Activated CD4-positive, alpha-beta T cell treated with anti-CD3 and anti-CD28 coated beads, Interleukin-2, amount 50 U/mL, for 48 hours (primary cell): ENCODE results near the gene REC8.

Experiments
- DNase-seq, 2 experiments: peaks; one replicate each; pipeline ENCODE4 v3.0.0-alpha.2; 2020

The REC8 gene

GRCh38 chr14:24160499-24160849 is 11.4 kb upstream of the REC8 start:
- DNase-seq = no peak

- peak; percentile 98 to 99 for DNase-seq
Observed at GRCh38 chr14:24160850-24161804, 10.8 kb upstream of the REC8 start, which contains the start of gene IRF9. IRF9 (plus strand) TSS chr14:24161265; CDS start chr14:24162145, 880 bp downstream.

- DNase-seq = peak; percentile 37 to 53
Observed at GRCh38 chr14:24162093-24162492, 9.8 kb upstream of the REC8 start.

- no peak for DNase-seq
Observed at GRCh38 chr14:24164518-24164991, 7.3 kb upstream of the REC8 start.

- no peak for DNase-seq
Observed at GRCh38 chr14:24165785-24166184, 6.1 kb upstream of the REC8 start.

- DNase-seq = no peak
Observed at GRCh38 chr14:24167469-24168114, 4.3 kb upstream of the REC8 start.

GRCh38 chr14:24172261-24172860 is 481 bp downstream of the REC8 start:
- DNase-seq = no peak

- DNase-seq = no peak
Observed at GRCh38 chr14:24172871-24173281, 996 bp downstream of the REC8 start.

GRCh38 chr14:24176599-24176998 is 4.7 kb downstream of the REC8 start:
- DNase-seq = no peak

GRCh38 chr14:24177041-24177825 is 5.4 kb downstream of the REC8 start:
- DNase-seq = no peak

GRCh38 chr14:24177891-24178290 is 6.0 kb downstream of the REC8 start:
- no peak for DNase-seq

- DNase-seq = no peak
Observed at GRCh38 chr14:24178399-24179178, 6.7 kb downstream of the REC8 start.

GRCh38 chr14:24179294-24179960 is 7.5 kb downstream of the REC8 start:
- DNase-seq = no peak

- no peak for DNase-seq
Observed at GRCh38 chr14:24179961-24180796, 8.3 kb downstream of the REC8 start.

GRCh38 chr14:24181371-24182077 is 9.6 kb downstream of the REC8 start:
- no peak for DNase-seq

GRCh38 chr14:24182110-24182882 is 10.4 kb downstream of the REC8 start:
- no peak for DNase-seq

- DNase-seq = no peak
Observed at GRCh38 chr14:24183014-24183481, 11.2 kb downstream of the REC8 start.

- DNase-seq = no peak
Observed at GRCh38 chr14:24184104-24184970, 12.5 kb downstream of the REC8 start.
